IMR-90 (cell line): ENCODE results near the gene AADACL4.

ENCODE experiments used
- BHLHE40 ChIP-seq: fragments of 150-350 bp; IDR thresholded peaks from 2 replicates; pipeline ENCODE4 v1.6.1; 2016; ENCODE audit warnings: mild to moderate bottlenecking, low read depth, low read length
- CTCF ChIP-seq: conservative IDR thresholded peaks from 2 replicates; pipeline ENCODE4 v1.5.1; 2012; ENCODE audit warnings: mild to moderate bottlenecking, low read depth, low read length, improper control_type of control experiment
- FOS ChIP-seq: fragments of 150-350 bp; IDR thresholded peaks from 2 replicates; pipeline ENCODE4 v1.6.1; 2016; ENCODE audit warnings: low read depth, low read length
- MAFK ChIP-seq: IDR thresholded peaks from 2 replicates; pipeline ENCODE4 v1.6.1; 2012; ENCODE audit warnings: low read depth, low read length, improper control_type of control experiment
- MXI1 ChIP-seq: IDR thresholded peaks from 2 replicates; pipeline ENCODE4 v1.6.1; 2012; ENCODE audit warnings: low read depth, mild to moderate bottlenecking, low read length, moderate library complexity, borderline replicate concordance
- NFE2L2 ChIP-seq: fragments of 150-350 bp; IDR thresholded peaks from 2 replicates; pipeline ENCODE4 v1.6.1; 2016; ENCODE audit warnings: low read depth, mild to moderate bottlenecking, low read length
- POLR2A ChIP-seq: IDR thresholded peaks from 2 replicates; pipeline ENCODE4 v1.6.1; 2012; ENCODE audit warnings: mild to moderate bottlenecking, low read depth, low read length
- RAD21 ChIP-seq: IDR thresholded peaks from 2 replicates; pipeline ENCODE4 v1.6.1; 2012; ENCODE audit warnings: low read length, improper control_type of control experiment
- RFX5 ChIP-seq: IDR thresholded peaks from 2 replicates; pipeline ENCODE4 v1.8.0; 2012; ENCODE audit warnings: low read depth, mild to moderate bottlenecking, low read length, moderate library complexity
- SMC3 ChIP-seq: fragments of 150-350 bp; IDR thresholded peaks from 2 replicates; pipeline ENCODE4 v1.6.1; 2016; ENCODE audit warnings: low read depth, mild to moderate bottlenecking, antibody characterized with exemption, low read length, moderate library complexity
- TF ChIP-seq, protein P1 (sequence below): fragments of 150-350 bp; IDR thresholded peaks from 2 replicates; pipeline ENCODE4 v1.6.1; 2017; ENCODE audit warnings: mild to moderate bottlenecking, antibody characterized with exemption, low read length, low read depth
- TF ChIP-seq, protein P2 (sequence below): fragments of 150-350 bp; IDR thresholded peaks from 2 replicates; pipeline ENCODE4 v1.6.1; 2016; ENCODE audit warnings: low read depth, mild to moderate bottlenecking, low read length, moderate library complexity, borderline replicate concordance

GRCh38 chr1:12643785-12644184 is at the start of gene AADACL4:
- TF ChIP-seq, protein P1, sequence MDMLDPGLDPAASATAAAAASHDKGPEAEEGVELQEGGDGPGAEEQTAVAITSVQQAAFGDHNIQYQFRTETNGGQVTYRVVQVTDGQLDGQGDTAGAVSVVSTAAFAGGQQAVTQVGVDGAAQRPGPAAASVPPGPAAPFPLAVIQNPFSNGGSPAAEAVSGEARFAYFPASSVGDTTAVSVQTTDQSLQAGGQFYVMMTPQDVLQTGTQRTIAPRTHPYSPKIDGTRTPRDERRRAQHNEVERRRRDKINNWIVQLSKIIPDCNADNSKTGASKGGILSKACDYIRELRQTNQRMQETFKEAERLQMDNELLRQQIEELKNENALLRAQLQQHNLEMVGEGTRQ = no peak
- TF ChIP-seq CTCF (no peak), RAD21 (no peak), POLR2A (no peak), RFX5 (no peak), MXI1 (no peak), MAFK (no peak), FOS (no peak), SMC3 (no peak), NFE2L2 (no peak), BHLHE40 (no peak)
- TF ChIP-seq, protein P2, sequence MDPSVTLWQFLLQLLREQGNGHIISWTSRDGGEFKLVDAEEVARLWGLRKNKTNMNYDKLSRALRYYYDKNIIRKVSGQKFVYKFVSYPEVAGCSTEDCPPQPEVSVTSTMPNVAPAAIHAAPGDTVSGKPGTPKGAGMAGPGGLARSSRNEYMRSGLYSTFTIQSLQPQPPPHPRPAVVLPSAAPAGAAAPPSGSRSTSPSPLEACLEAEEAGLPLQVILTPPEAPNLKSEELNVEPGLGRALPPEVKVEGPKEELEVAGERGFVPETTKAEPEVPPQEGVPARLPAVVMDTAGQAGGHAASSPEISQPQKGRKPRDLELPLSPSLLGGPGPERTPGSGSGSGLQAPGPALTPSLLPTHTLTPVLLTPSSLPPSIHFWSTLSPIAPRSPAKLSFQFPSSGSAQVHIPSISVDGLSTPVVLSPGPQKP = no peak
